Calu3 (cell line): ENCODE measurements around the gene C10orf90. TPM values are rescaled to one million over a fixed set of nuclear protein-coding genes. Genes with fewer than 3 reads are reported as not detected.

ENCODE experiments used
- BruUV-seq: library from RNA; stranded (reverse); fragments of 400-500 nt; replicated peaks from 2 replicates; lab custom pipeline; 2021; lab: Mats Ljungman, UMichigan
- CTCF ChIA-PET: fragments of 300-600 bp; sonication (Branson Sonifier 250); formaldehyde crosslinking; loops from one replicate; lab custom pipeline; 2022; ENCODE audit warnings: antibody characterized with exemption; lab: Charles Lee
- DNase-seq: peaks from one replicate; pipeline ENCODE4 v3.0.0; 2022
- H3K27ac Mint-ChIP-seq: one replicate; pipeline ENCODE4 v1.8.0; 2022; ENCODE audit warnings: mixed read lengths; ENCODE audit not compliant: unreplicated experiment
- H3K27me3 Mint-ChIP-seq: one replicate; pipeline ENCODE4 v1.8.0; 2022; ENCODE audit warnings: mixed read lengths; ENCODE audit not compliant: unreplicated experiment
- H3K36me3 Mint-ChIP-seq: one replicate; pipeline ENCODE4 v1.8.0; 2022; ENCODE audit warnings: mild to moderate bottlenecking, moderate library complexity, mixed read lengths; ENCODE audit not compliant: insufficient read depth, unreplicated experiment
- H3K4me1 Mint-ChIP-seq: one replicate; pipeline ENCODE4 v1.8.0; 2022; ENCODE audit warnings: mild to moderate bottlenecking, low read depth, mixed read lengths; ENCODE audit not compliant: unreplicated experiment
- H3K4me3 Mint-ChIP-seq: one replicate; pipeline ENCODE4 v1.8.0; 2022; ENCODE audit warnings: mild to moderate bottlenecking, low read depth, moderate library complexity, mixed read lengths; ENCODE audit not compliant: unreplicated experiment
- H3K9me3 Mint-ChIP-seq: one replicate; pipeline ENCODE4 v1.8.0; 2022; ENCODE audit warnings: low read depth, mixed read lengths; ENCODE audit not compliant: unreplicated experiment
- intact Hi-C: fragments of 100-400 bp; cut with micrococcal nuclease; formaldehyde crosslinking; loops from one replicate; pipeline ENCODE4 v1.10.0; 2022; ENCODE audit not compliant: unreplicated experiment
- total RNA-seq: library from RNA; stranded (reverse); gene quantifications from 2 replicates; pipeline ENCODE4 v1.2.3, GENCODE V29; 2022
- TF ChIP-seq, protein P1 (sequence below): fragments of 200-600 bp; IDR thresholded peaks from one replicate; pipeline ENCODE4 v1.8.0; 2022; ENCODE audit warnings: antibody characterized with exemption; ENCODE audit not compliant: unreplicated experiment

C10orf90 gene
- total RNA-seq, 1 experiment from 2014 or later = not detected

DNA sequence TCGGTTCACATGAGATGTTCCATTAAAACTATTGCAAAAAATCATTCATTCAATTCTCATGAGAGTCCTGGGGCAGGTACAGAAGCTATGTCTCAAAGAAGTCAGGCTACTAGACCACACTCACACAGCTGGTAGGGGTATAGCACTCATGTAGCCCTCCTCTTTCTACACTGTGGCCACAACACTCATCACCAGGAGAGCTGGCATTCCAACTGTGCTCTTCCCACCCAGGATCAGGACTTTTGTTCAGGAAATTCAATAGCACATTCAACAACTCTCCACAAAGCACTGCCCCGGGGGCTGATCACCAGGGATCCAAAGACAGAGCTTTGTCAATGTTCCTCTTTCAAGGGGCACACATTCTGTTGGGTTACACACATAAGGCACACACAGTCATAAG, 31.0 kb upstream of the C10orf90 start:
- Mint-ChIP-seq H3K27ac (no peak overlapping the region), H3K4me1 (no peaks in the 10 kb centered on the region), H3K9me3 (no peaks in the 10 kb centered on the region), H3K27me3 (no peaks in the 10 kb centered on the region), H3K36me3 (no peaks in the 10 kb centered on the region), H3K4me3 (no peak overlapping the region)
- TF ChIP-seq, protein P1, sequence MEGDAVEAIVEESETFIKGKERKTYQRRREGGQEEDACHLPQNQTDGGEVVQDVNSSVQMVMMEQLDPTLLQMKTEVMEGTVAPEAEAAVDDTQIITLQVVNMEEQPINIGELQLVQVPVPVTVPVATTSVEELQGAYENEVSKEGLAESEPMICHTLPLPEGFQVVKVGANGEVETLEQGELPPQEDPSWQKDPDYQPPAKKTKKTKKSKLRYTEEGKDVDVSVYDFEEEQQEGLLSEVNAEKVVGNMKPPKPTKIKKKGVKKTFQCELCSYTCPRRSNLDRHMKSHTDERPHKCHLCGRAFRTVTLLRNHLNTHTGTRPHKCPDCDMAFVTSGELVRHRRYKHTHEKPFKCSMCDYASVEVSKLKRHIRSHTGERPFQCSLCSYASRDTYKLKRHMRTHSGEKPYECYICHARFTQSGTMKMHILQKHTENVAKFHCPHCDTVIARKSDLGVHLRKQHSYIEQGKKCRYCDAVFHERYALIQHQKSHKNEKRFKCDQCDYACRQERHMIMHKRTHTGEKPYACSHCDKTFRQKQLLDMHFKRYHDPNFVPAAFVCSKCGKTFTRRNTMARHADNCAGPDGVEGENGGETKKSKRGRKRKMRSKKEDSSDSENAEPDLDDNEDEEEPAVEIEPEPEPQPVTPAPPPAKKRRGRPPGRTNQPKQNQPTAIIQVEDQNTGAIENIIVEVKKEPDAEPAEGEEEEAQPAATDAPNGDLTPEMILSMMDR = no peak
- DNase-seq = no peak
- intact Hi-C loops = no loop called here
- BruUV-seq = no TSS peak
- CTCF ChIA-PET = no interaction called here

DNA sequence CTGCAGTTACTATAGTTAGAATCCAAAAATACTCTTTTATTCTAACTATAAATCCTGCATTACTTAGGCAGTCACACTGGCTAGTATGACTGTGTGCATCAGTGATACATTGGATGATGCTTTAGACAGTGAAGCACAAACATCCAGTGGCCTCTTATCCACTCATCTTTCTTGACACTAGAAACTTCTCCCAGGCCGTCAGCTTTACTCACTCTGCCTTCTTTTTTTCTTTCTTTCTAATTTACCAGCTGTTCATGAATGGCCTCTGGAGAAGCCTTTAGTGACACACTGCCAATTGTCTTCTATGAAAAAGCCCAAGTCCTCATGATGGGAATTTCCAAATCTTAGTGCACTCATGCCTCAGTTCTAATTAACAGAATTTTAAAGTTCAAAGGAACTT, 26.2 kb upstream of the C10orf90 start:
- Mint-ChIP-seq H3K4me1 (no peaks in the 10 kb centered on the region), H3K36me3 (no peaks in the 10 kb centered on the region), H3K4me3 (no peak overlapping the region), H3K27me3 (no peaks in the 10 kb centered on the region), H3K27ac (no peak overlapping the region), H3K9me3 (no peaks in the 10 kb centered on the region)
- no TSS peak for BruUV-seq
- no peak for DNase-seq
- intact Hi-C loops = no loop called here
- TF ChIP-seq, protein P1 = no peak
- CTCF ChIA-PET = no interaction called here

DNA sequence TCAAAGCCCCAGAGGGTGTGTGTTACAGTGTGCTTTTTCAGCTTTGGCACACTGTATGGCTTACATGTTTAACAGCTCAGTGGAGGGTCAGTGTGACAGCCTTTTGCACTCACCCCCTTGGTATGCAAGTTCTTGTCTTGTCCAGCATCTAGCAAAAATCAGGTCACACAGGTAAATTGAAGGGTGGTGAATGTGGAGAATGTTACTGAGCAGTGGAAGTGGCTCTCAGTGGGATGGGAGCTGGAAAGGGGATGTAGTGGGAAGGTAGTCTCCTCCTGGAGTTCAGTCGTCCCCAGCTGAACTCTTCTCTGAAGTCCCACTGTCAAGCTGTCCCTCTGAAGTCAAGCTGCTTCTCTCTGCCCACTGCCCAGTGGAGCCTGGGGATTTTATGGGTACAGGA, 21.0 kb upstream of the C10orf90 start:
- CTCF ChIA-PET = no interaction called here
- H3K4me3 Mint-ChIP-seq = no peak overlapping the region
- H3K27me3 Mint-ChIP-seq = no peaks in the 10 kb centered on the region
- DNase-seq = no peak
- no peak overlapping the region for H3K27ac Mint-ChIP-seq
- H3K36me3 Mint-ChIP-seq = no peaks in the 10 kb centered on the region
- no TSS peak for BruUV-seq
- TF ChIP-seq, protein P1 = no peak
- H3K9me3 Mint-ChIP-seq = no peaks in the 10 kb centered on the region
- no peaks in the 10 kb centered on the region for H3K4me1 Mint-ChIP-seq
- intact Hi-C loops = no loop called here

DNA sequence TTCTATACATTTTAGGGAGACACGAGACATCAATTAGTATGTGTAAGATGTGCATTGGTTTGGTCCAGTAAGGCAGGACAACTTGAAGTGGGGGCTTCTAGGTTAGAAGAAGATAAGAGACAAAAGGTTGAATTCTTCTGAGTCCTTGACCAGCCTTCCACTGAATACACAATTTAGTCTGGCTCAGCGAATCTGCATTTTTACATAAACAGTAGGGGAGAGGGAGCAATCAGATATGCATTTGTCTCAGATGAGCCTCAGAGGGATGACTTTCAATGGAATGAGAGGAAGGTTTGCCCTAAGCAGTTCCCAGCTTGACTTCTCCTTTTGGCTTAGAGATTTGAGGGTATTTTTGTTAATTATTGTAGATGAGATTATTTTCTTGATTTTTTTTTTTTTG, 20.0 kb upstream of the C10orf90 start:
- Mint-ChIP-seq H3K4me1 (no peaks in the 10 kb centered on the region), H3K9me3 (no peaks in the 10 kb centered on the region), H3K4me3 (no peak overlapping the region), H3K36me3 (no peaks in the 10 kb centered on the region), H3K27me3 (no peaks in the 10 kb centered on the region), H3K27ac (no peak overlapping the region)
- no peak for DNase-seq
- intact Hi-C loops = no loop called here
- TF ChIP-seq, protein P1 = no peak
- BruUV-seq = no TSS peak
- CTCF ChIA-PET = no interaction called here
